ENCODE results near the gene KCMF1. TPM values are rescaled to one million over a fixed set of nuclear protein-coding genes. Genes with fewer than 3 reads are reported as not detected.

Gene KCMF1
- total and polyA plus RNA-seq, 4 donors, result 48.5 to 60.2 (median 53.1) TPM

- H3K27me3 ChIP-seq (ENCODE audit: control insufficient read depth, insufficient read depth, low read length), result no peaks in the 10 kb centered on the region
- DNase-seq (ENCODE audit: low read depth in 4 of 6, low spot score in 6 of 6), result no peak
- H3K4me1 ChIP-seq (ENCODE audit: control insufficient read depth, insufficient read depth, low read length), result peaks cover 4% of the 10 kb centered on the region
- H3K4me3 ChIP-seq (ENCODE audit: low read depth, low read length), result no peak overlapping the region
- no peaks in the 10 kb centered on the region for H3K36me3 ChIP-seq (ENCODE audit: control insufficient read depth, insufficient read depth, low read length)
- 60% methylated on average over 1 of the region's 3 CpGs for WGBS (ENCODE audit: insufficient coverage)
- H3K9me3 ChIP-seq (ENCODE audit: control insufficient read depth, insufficient read depth, low read length), result no peaks in the 10 kb centered on the region
- H3K27ac ChIP-seq (ENCODE audit: low read depth, low read length), result no peak overlapping the region
These were observed 17.4 kb upstream of the KCMF1 start for GRCh38 chr2:84953535-84953934.

- H3K27me3 ChIP-seq (ENCODE audit: control insufficient read depth, insufficient read depth, low read length), result no peaks in the 10 kb centered on the region
- H3K4me1 ChIP-seq (ENCODE audit: control insufficient read depth, insufficient read depth, low read length), result peaks cover 4% of the 10 kb centered on the region
- 92% methylated on average over 6 of the region's 6 CpGs for WGBS (ENCODE audit: insufficient coverage)
- H3K27ac ChIP-seq (ENCODE audit: low read depth, low read length), result no peak overlapping the region
- no peaks in the 10 kb centered on the region for H3K36me3 ChIP-seq (ENCODE audit: control insufficient read depth, insufficient read depth, low read length)
- no peaks in the 10 kb centered on the region for H3K9me3 ChIP-seq (ENCODE audit: control insufficient read depth, insufficient read depth, low read length)
- DNase-seq (ENCODE audit: low read depth in 4 of 6, low spot score in 6 of 6), result no peak
- no peak overlapping the region for H3K4me3 ChIP-seq (ENCODE audit: low read depth, low read length)
These were observed 16.6 kb upstream of the KCMF1 start for GRCh38 chr2:84954329-84954728.

GRCh38 chr2:84956334-84957297 is 14.3 kb upstream of the KCMF1 start:
- no peak overlapping the region for H3K27ac ChIP-seq (ENCODE audit: low read depth, low read length)
- H3K4me1 ChIP-seq (ENCODE audit: control insufficient read depth, insufficient read depth, low read length), result peaks cover 4% of the 10 kb centered on the region
- no peaks in the 10 kb centered on the region for H3K9me3 ChIP-seq (ENCODE audit: control insufficient read depth, insufficient read depth, low read length)
- H3K27me3 ChIP-seq (ENCODE audit: control insufficient read depth, insufficient read depth, low read length), result no peaks in the 10 kb centered on the region
- H3K4me3 ChIP-seq (ENCODE audit: low read depth, low read length), result no peak overlapping the region
- no peak for DNase-seq (ENCODE audit: low read depth in 4 of 6, low spot score in 6 of 6)
- H3K36me3 ChIP-seq (ENCODE audit: control insufficient read depth, insufficient read depth, low read length), result no peaks in the 10 kb centered on the region
- 94% methylated on average over 6 of the region's 12 CpGs for WGBS (ENCODE audit: insufficient coverage)

GRCh38 chr2:84957771-84958134 is 13.2 kb upstream of the KCMF1 start:
- Histone ChIP-seq H3K4me3 (ENCODE audit: low read depth, low read length) (no peak overlapping the region), H3K4me1 (ENCODE audit: control insufficient read depth, insufficient read depth, low read length) (peaks cover 4% of the 10 kb centered on the region), H3K9me3 (ENCODE audit: control insufficient read depth, insufficient read depth, low read length) (no peaks in the 10 kb centered on the region), H3K27me3 (ENCODE audit: control insufficient read depth, insufficient read depth, low read length) (no peaks in the 10 kb centered on the region), H3K36me3 (ENCODE audit: control insufficient read depth, insufficient read depth, low read length) (no peaks in the 10 kb centered on the region), H3K27ac (ENCODE audit: low read depth, low read length) (no peak overlapping the region)
- DNase-seq (ENCODE audit: low read depth in 4 of 6, low spot score in 6 of 6), result no peak

GRCh38 chr2:84958135-84959059 is 12.6 kb upstream of the KCMF1 start:
- Histone ChIP-seq H3K4me1 (ENCODE audit: control insufficient read depth, insufficient read depth, low read length) (peaks cover 4% of the 10 kb centered on the region), H3K27ac (ENCODE audit: low read depth, low read length) (no peak overlapping the region), H3K9me3 (ENCODE audit: control insufficient read depth, insufficient read depth, low read length) (no peaks in the 10 kb centered on the region), H3K27me3 (ENCODE audit: control insufficient read depth, insufficient read depth, low read length) (no peaks in the 10 kb centered on the region), H3K4me3 (ENCODE audit: low read depth, low read length) (no peak overlapping the region), H3K36me3 (ENCODE audit: control insufficient read depth, insufficient read depth, low read length) (peaks cover under 1% of the 10 kb centered on the region)
- 78% methylated on average over 4 of the region's 12 CpGs for WGBS (ENCODE audit: insufficient coverage)
- DNase-seq (ENCODE audit: low read depth in 4 of 6, low spot score in 6 of 6), result peak in 2 of 6 donors; percentile 20 to 46

- Histone ChIP-seq H3K36me3 (ENCODE audit: control insufficient read depth, insufficient read depth, low read length) (peaks cover 4% of the 10 kb centered on the region), H3K27me3 (ENCODE audit: control insufficient read depth, insufficient read depth, low read length) (no peaks in the 10 kb centered on the region), H3K4me3 (ENCODE audit: low read depth, low read length) (no peak overlapping the region), H3K9me3 (ENCODE audit: control insufficient read depth, insufficient read depth, low read length) (no peaks in the 10 kb centered on the region), H3K4me1 (ENCODE audit: control insufficient read depth, insufficient read depth, low read length) (peaks cover 4% of the 10 kb centered on the region), H3K27ac (ENCODE audit: low read depth, low read length) (no peak overlapping the region)
- 70% methylated on average over 7 of the region's 10 CpGs for WGBS (ENCODE audit: insufficient coverage)
- DNase-seq (ENCODE audit: low read depth in 4 of 6, low spot score in 6 of 6), result no peak
These were observed 11.8 kb upstream of the KCMF1 start for GRCh38 chr2:84959095-84959565.

GRCh38 chr2:84959566-84960506 is 11.1 kb upstream of the KCMF1 start:
- H3K27ac ChIP-seq (ENCODE audit: low read depth, low read length), result no peak overlapping the region
- DNase-seq (ENCODE audit: low read depth in 4 of 6, low spot score in 6 of 6), result no peak
- WGBS (ENCODE audit: insufficient coverage), result 49% methylated on average over 4 of the region's 5 CpGs
- peaks cover 7% of the 10 kb centered on the region for H3K36me3 ChIP-seq (ENCODE audit: control insufficient read depth, insufficient read depth, low read length)
- no peaks in the 10 kb centered on the region for H3K9me3 ChIP-seq (ENCODE audit: control insufficient read depth, insufficient read depth, low read length)
- H3K27me3 ChIP-seq (ENCODE audit: control insufficient read depth, insufficient read depth, low read length), result no peaks in the 10 kb centered on the region
- peaks cover 4% of the 10 kb centered on the region for H3K4me1 ChIP-seq (ENCODE audit: control insufficient read depth, insufficient read depth, low read length)
- H3K4me3 ChIP-seq (ENCODE audit: low read depth, low read length), result no peak overlapping the region

GRCh38 chr2:84962917-84963316 is 8.0 kb upstream of the KCMF1 start:
- Histone ChIP-seq H3K36me3 (ENCODE audit: control insufficient read depth, insufficient read depth, low read length) (peaks cover 20% of the 10 kb centered on the region), H3K4me3 (ENCODE audit: low read depth, low read length) (no peak overlapping the region), H3K27me3 (ENCODE audit: control insufficient read depth, insufficient read depth, low read length) (no peaks in the 10 kb centered on the region), H3K4me1 (ENCODE audit: control insufficient read depth, insufficient read depth, low read length) (peaks cover 6% of the 10 kb centered on the region), H3K9me3 (ENCODE audit: control insufficient read depth, insufficient read depth, low read length) (no peaks in the 10 kb centered on the region), H3K27ac (ENCODE audit: low read depth, low read length) (no peak overlapping the region)
- 97% methylated on average over 3 of the region's 4 CpGs for WGBS (ENCODE audit: insufficient coverage)
- DNase-seq (ENCODE audit: low read depth in 4 of 6, low spot score in 6 of 6), result no peak

GRCh38 chr2:84963323-84963691 is 7.7 kb upstream of the KCMF1 start:
- peaks cover 4% of the 10 kb centered on the region for H3K4me1 ChIP-seq (ENCODE audit: control insufficient read depth, insufficient read depth, low read length)
- no peak for DNase-seq (ENCODE audit: low read depth in 4 of 6, low spot score in 6 of 6)
- no peaks in the 10 kb centered on the region for H3K27me3 ChIP-seq (ENCODE audit: control insufficient read depth, insufficient read depth, low read length)
- 93% methylated on average over 2 of the region's 2 CpGs for WGBS (ENCODE audit: insufficient coverage)
- no peak overlapping the region for H3K27ac ChIP-seq (ENCODE audit: low read depth, low read length)
- no peaks in the 10 kb centered on the region for H3K9me3 ChIP-seq (ENCODE audit: control insufficient read depth, insufficient read depth, low read length)
- peaks cover 20% of the 10 kb centered on the region for H3K36me3 ChIP-seq (ENCODE audit: control insufficient read depth, insufficient read depth, low read length)
- H3K4me3 ChIP-seq (ENCODE audit: low read depth, low read length), result no peak overlapping the region
